WERI-Rb-1 (cell line): Measurements from ENCODE around the gene TICAM2.

Experiments used
- DNase-seq: peaks from one replicate; pipeline ENCODE4 v3.0.0-alpha.2; 2020
- H3K27ac ChIP-seq: fragments of 250-450 bp; sonication (Bioruptor Pico); 2 replicates; pipeline ENCODE4 v1.5.1; 2020; ENCODE audit warnings: mild to moderate bottlenecking, moderate library complexity
- H3K27me3 ChIP-seq: fragments of 250-450 bp; sonication (Bioruptor Pico); 2 replicates; pipeline ENCODE4 v1.5.1; 2021; ENCODE audit warnings: mild to moderate bottlenecking, low read depth, moderate library complexity; ENCODE audit not compliant: insufficient read depth, severe bottlenecking
- H3K36me3 ChIP-seq: fragments of 250-450 bp; sonication (Bioruptor Pico); 2 replicates; pipeline ENCODE4 v1.5.1; 2020; ENCODE audit warnings: mild to moderate bottlenecking, moderate library complexity
- H3K4me3 ChIP-seq: 2 replicates; pipeline ENCODE4 v1.5.1; 2011; ENCODE audit warnings: low read depth, mild to moderate bottlenecking, control low read depth, low read length
- H3K9me3 ChIP-seq: fragments of 250-450 bp; sonication (Bioruptor Pico); 2 replicates; pipeline ENCODE4 v1.5.1; 2021; ENCODE audit warnings: mild to moderate bottlenecking, moderate library complexity; ENCODE audit not compliant: severe bottlenecking
- TF ChIP-seq, protein P1 (sequence below): IDR thresholded peaks from 2 replicates; pipeline ENCODE4 v1.5.1; 2011; ENCODE audit warnings: low read depth, mild to moderate bottlenecking, control low read depth, inconsistent platforms, low read length

The TICAM2 gene

DNA sequence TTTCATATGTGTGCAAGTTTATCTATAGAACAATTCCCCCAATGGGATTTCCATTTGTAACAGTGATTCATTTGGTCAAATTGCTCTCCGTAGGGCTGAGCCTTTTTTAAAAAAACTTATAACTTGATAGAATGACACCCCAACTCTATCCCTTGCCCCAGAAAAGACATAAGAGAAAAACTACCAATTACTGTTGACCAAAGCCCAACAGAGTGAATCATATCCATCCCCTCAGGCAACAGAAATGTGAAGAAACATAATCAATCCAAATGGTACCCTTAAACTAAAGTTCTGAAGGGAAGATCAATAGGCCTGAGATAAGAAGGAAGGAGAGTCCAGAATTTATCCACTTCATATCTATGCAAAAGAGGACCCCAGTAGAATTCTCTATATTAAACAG lies 17.8 kb downstream of the TICAM2 start:
- Histone ChIP-seq H3K9me3 (no peaks in the 10 kb centered on the region), H3K27me3 (no peaks in the 10 kb centered on the region), H3K36me3 (no peaks in the 10 kb centered on the region), H3K4me3 (no peak overlapping the region), H3K27ac (no peak overlapping the region)
- TF ChIP-seq, protein P1, sequence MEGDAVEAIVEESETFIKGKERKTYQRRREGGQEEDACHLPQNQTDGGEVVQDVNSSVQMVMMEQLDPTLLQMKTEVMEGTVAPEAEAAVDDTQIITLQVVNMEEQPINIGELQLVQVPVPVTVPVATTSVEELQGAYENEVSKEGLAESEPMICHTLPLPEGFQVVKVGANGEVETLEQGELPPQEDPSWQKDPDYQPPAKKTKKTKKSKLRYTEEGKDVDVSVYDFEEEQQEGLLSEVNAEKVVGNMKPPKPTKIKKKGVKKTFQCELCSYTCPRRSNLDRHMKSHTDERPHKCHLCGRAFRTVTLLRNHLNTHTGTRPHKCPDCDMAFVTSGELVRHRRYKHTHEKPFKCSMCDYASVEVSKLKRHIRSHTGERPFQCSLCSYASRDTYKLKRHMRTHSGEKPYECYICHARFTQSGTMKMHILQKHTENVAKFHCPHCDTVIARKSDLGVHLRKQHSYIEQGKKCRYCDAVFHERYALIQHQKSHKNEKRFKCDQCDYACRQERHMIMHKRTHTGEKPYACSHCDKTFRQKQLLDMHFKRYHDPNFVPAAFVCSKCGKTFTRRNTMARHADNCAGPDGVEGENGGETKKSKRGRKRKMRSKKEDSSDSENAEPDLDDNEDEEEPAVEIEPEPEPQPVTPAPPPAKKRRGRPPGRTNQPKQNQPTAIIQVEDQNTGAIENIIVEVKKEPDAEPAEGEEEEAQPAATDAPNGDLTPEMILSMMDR, result no peak
- DNase-seq, result no peak

- no peak overlapping the region for H3K27ac ChIP-seq
- H3K27me3 ChIP-seq, result no peaks in the 10 kb centered on the region
- TF ChIP-seq, protein P1, result no peak
- H3K4me3 ChIP-seq, result no peak overlapping the region
- H3K36me3 ChIP-seq, result no peaks in the 10 kb centered on the region
- no peak for DNase-seq
- no peaks in the 10 kb centered on the region for H3K9me3 ChIP-seq
Observed at GRCh38 chr5:115583474-115583873, 18.8 kb downstream of the TICAM2 start.

DNA sequence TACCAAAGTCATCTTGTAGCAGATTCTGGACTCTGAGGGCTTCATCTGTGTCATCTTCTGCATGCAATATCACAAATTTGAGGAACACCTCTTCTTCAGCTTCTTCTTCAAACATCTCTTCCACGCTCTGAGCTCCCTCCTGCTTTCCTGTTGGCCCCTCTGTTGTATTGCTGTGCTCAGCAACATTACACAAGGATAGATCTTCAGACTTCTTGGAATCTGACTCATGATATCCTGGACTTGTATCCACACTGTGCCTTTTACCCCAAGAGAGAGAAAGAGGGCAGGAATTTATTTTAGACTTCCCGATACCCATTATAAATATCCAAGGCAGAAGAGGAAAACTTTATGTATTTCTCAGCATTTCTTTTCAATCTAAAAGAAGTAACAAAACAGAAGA lies 21.3 kb downstream of the TICAM2 start:
- no peak for DNase-seq
- Histone ChIP-seq H3K27ac (no peak overlapping the region), H3K4me3 (no peak overlapping the region), H3K27me3 (no peaks in the 10 kb centered on the region), H3K9me3 (no peaks in the 10 kb centered on the region), H3K36me3 (no peaks in the 10 kb centered on the region)
- TF ChIP-seq, protein P1, result no peak

DNA sequence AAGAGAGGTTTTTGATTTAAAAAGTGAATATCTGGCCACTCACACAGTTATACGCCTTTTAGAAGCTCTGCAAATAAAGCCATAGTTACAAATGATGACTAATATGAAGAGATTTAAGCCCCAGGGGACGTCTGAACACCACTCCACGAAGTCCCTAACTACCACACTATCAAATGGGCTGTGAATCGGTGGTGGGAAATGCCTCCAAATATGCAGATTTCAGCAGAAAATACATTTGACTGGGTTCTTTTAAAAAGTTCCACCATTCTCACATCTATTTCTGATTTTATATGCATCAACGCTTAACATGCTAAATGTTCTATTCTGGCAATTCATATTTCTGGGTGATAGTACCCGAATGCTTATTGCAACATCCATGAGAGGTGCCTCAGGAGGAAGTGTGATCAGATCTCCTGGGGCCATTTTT lies 22.5 kb downstream of the TICAM2 start:
- H3K27me3 ChIP-seq, result no peaks in the 10 kb centered on the region
- H3K4me3 ChIP-seq, result no peak overlapping the region
- H3K36me3 ChIP-seq, result no peaks in the 10 kb centered on the region
- DNase-seq, result no peak
- H3K27ac ChIP-seq, result no peak overlapping the region
- TF ChIP-seq, protein P1, result no peak
- H3K9me3 ChIP-seq, result no peaks in the 10 kb centered on the region

DNA sequence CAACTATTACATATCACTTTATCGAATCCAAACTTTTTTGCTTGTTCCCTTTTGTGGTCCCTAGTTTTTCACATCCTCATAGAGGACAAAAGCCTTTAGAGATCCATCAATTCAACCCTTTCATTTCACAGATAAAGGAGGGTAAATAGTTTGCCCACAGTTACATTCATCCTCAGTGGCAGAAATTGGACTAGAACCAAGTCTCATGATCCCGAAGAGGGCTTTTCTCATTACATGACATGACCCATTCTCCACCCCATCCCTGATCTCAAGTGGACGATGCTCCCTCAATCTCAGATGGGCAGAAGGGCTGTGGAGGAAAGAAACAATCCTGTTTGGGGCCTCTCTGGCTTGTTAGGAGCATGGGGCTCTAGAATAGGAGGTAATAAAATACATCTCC lies 23.1 kb downstream of the TICAM2 start:
- H3K27me3 ChIP-seq, result no peaks in the 10 kb centered on the region
- no peak overlapping the region for H3K27ac ChIP-seq
- no peak overlapping the region for H3K4me3 ChIP-seq
- DNase-seq, result no peak
- TF ChIP-seq, protein P1, result no peak
- H3K9me3 ChIP-seq, result no peaks in the 10 kb centered on the region
- no peaks in the 10 kb centered on the region for H3K36me3 ChIP-seq

DNA sequence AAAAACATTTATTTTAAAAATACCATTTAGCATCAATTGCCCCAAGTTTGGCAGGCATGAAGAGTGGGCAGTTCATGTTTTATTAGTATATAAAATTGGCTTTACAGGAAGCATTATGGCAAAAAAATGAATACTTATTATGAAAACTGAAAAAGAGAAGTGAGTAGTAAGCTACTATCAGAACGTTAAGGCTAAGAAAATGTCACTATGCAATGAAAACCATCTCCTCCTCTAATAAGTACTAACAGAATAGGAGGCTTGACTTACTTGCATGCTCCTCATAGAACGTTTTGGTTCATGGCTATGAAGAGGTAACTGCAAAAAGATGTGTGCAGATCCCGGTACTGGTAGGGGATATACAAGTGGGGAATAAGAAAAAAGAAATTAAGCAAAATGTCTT lies 23.6 kb downstream of the TICAM2 start:
- H3K9me3 ChIP-seq, result no peaks in the 10 kb centered on the region
- no peak for DNase-seq
- no peak overlapping the region for H3K27ac ChIP-seq
- H3K36me3 ChIP-seq, result no peaks in the 10 kb centered on the region
- H3K27me3 ChIP-seq, result no peaks in the 10 kb centered on the region
- H3K4me3 ChIP-seq, result no peak overlapping the region
- TF ChIP-seq, protein P1, result no peak
